ENCODE data around the gene MTG1. TPM values are rescaled to one million over a fixed set of nuclear protein-coding genes. Genes with fewer than 3 reads are reported as not detected.

Gene MTG1
- polyA plus RNA-seq, 3 donors: 13.0 to 45.8 (median 17.1) TPM

DNA sequence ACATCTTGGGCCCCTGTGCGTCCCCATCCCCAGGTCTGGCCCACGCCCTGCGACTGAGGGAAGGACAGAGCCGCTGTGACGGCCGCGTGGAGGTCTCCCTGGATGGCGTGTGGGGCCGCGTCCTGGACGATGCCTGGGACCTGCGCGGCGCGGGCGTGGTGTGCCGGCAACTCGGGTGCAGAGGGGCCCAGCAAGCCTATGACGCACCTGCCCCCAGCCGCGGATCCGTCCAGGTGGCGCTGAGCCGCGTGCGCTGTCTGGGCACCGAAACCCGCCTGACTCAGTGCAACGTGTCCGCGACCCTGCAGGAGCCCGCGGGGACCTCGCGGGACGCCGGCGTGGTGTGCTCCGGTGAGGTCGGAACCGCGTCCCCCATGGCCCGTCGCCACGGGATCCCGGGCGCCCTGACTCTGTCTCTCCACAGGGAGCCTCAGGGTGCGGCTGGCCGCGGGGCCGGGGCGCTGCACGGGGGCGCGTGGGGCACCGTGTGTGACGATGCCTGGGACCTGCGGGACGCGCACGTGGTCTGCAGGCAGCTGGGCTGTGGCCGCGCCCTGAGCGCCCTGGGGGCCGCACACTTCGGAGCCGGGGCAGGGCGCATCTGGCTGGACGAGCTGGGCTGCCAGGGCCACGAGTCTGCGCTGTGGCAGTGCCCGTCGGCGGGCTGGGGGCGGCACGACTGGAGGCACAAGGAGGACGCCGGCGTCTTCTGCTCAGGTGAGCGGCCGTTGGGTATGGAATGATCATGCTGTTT, 65.7 kb downstream of the MTG1 start:
- Histone ChIP-seq H3K4me3 (replicated peaks in 1 of 3; ENCODE audit: low read depth in 2 of 3, low read length in 3 of 3) (no peak overlapping the region), H3K4me2 (replicated peaks; ENCODE audit: extremely low read depth, low read length, poor library complexity, severe bottlenecking) (no peak overlapping the region), H2AFZ (ENCODE audit: insufficient read depth, low read depth, low read length, poor library complexity, severe bottlenecking) (no peak overlapping the region), H3K27me3 (ENCODE audit: control insufficient read depth in 2 of 2, insufficient read depth in 2 of 2, low read length in 2 of 2) (no peaks in the 10 kb centered on the region), H3K27ac (ENCODE audit: low read depth in 1 of 2, low read length in 2 of 2) (no peak overlapping the region), H4K20me1 (ENCODE audit: insufficient read depth, low read length) (no peaks in the 10 kb centered on the region), H3K9me3 (replicated peaks in 1 of 2; ENCODE audit: control insufficient read depth in 1 of 2, insufficient read depth in 1 of 2, low read length in 2 of 2) (peaks cover 0 to 3% of the 10 kb centered on the region in 2 donors), H3K79me2 (ENCODE audit: insufficient read depth, low read length) (no peaks in the 10 kb centered on the region), H3K9ac (ENCODE audit: insufficient read depth, low read length, poor library complexity, severe bottlenecking) (no peak overlapping the region), H3K36me3 (replicated peaks in 1 of 2; ENCODE audit: control insufficient read depth in 1 of 2, insufficient read depth in 2 of 2, low read length in 2 of 2) (no peaks in the 10 kb centered on the region), H3K4me1 (ENCODE audit: control insufficient read depth in 1 of 2, insufficient read depth in 2 of 2, low read length in 2 of 2) (no peaks in the 10 kb centered on the region)
- intact Hi-C loops (cut with micrococcal nuclease): no loop called here
- 75% methylated on average over 81 of the region's 81 CpGs for WGBS (ENCODE audit: insufficient coverage)
- DNase-seq: no peak
- TF ChIP-seq, protein P1, sequence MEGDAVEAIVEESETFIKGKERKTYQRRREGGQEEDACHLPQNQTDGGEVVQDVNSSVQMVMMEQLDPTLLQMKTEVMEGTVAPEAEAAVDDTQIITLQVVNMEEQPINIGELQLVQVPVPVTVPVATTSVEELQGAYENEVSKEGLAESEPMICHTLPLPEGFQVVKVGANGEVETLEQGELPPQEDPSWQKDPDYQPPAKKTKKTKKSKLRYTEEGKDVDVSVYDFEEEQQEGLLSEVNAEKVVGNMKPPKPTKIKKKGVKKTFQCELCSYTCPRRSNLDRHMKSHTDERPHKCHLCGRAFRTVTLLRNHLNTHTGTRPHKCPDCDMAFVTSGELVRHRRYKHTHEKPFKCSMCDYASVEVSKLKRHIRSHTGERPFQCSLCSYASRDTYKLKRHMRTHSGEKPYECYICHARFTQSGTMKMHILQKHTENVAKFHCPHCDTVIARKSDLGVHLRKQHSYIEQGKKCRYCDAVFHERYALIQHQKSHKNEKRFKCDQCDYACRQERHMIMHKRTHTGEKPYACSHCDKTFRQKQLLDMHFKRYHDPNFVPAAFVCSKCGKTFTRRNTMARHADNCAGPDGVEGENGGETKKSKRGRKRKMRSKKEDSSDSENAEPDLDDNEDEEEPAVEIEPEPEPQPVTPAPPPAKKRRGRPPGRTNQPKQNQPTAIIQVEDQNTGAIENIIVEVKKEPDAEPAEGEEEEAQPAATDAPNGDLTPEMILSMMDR (IDR thresholded peaks at IDR 0.05): no peak
- Mint-ChIP-seq H3K4me1 (no peaks in the 10 kb centered on the region), H3K27me3 (ENCODE audit: low read depth in 3 of 3) (peaks cover 0 to 5% (median 3%) of the 10 kb centered on the region in 3 donors), H3K9me3 (peaks cover 0 to 10% (median 4%) of the 10 kb centered on the region in 7 donors), H3K4me3 (no peak overlapping the region), H3K27ac (no peak overlapping the region), H3K36me3 (no peaks in the 10 kb centered on the region)

DNA sequence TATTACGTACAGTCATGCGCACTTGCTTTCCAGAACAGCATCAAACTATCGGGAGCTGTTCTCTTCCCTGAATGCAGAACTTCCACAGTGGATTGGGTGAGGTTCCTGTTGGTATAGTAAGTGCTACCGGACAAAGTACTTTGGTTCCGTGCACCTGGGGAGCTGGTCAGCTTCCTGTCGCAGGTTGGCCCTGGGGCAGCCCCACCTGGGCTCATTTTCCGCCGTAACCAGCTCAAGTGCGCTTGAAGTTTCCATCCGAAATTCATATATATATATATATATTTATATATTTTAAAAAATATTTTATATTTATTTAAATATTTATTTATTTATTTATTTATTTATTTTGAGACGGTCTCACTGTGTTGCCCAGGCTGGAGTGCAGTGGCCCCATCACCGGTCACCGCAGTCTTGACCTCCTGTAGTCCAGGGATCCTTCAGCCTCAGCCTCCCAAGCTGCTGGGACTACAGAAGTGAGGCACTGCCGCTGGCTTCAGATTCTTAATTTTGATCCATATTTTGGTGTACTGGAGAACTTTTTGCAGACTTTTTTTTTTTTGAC, 66.3 kb downstream of the MTG1 start:
- intact Hi-C loops (cut with micrococcal nuclease): no loop called here
- 94% methylated on average over 6 of the region's 14 CpGs for WGBS (ENCODE audit: insufficient coverage)
- Histone ChIP-seq H3K9ac (ENCODE audit: insufficient read depth, low read length, poor library complexity, severe bottlenecking) (no peak overlapping the region), H2AFZ (ENCODE audit: insufficient read depth, low read depth, low read length, poor library complexity, severe bottlenecking) (no peak overlapping the region), H3K79me2 (ENCODE audit: insufficient read depth, low read length) (no peaks in the 10 kb centered on the region), H3K4me1 (ENCODE audit: control insufficient read depth in 1 of 2, insufficient read depth in 2 of 2, low read length in 2 of 2) (no peaks in the 10 kb centered on the region), H3K9me3 (replicated peaks in 1 of 2; ENCODE audit: control insufficient read depth in 1 of 2, insufficient read depth in 1 of 2, low read length in 2 of 2) (peaks cover 0 to 3% of the 10 kb centered on the region in 2 donors), H4K20me1 (ENCODE audit: insufficient read depth, low read length) (no peaks in the 10 kb centered on the region), H3K4me2 (replicated peaks; ENCODE audit: extremely low read depth, low read length, poor library complexity, severe bottlenecking) (no peak overlapping the region), H3K4me3 (replicated peaks in 1 of 3; ENCODE audit: low read depth in 2 of 3, low read length in 3 of 3) (no peak overlapping the region), H3K27ac (ENCODE audit: low read depth in 1 of 2, low read length in 2 of 2) (no peak overlapping the region), H3K36me3 (replicated peaks in 1 of 2; ENCODE audit: control insufficient read depth in 1 of 2, insufficient read depth in 2 of 2, low read length in 2 of 2) (no peaks in the 10 kb centered on the region), H3K27me3 (ENCODE audit: control insufficient read depth in 2 of 2, insufficient read depth in 2 of 2, low read length in 2 of 2) (no peaks in the 10 kb centered on the region)
- TF ChIP-seq, protein P1 (IDR thresholded peaks at IDR 0.05): no peak
- Mint-ChIP-seq H3K4me1 (no peaks in the 10 kb centered on the region), H3K9me3 (peaks cover 0 to 10% (median 3%) of the 10 kb centered on the region in 7 donors), H3K36me3 (no peaks in the 10 kb centered on the region), H3K27ac (no peak overlapping the region), H3K27me3 (ENCODE audit: low read depth in 3 of 3) (peaks cover 0 to 5% (median 5%) of the 10 kb centered on the region in 3 donors), H3K4me3 (no peak overlapping the region)
- DNase-seq: no peak

Measured in CD14-positive monocyte (primary cell).